CD4-positive, alpha-beta T cell treated with Interleukin-12 subunit alpha and Interleukin-12 subunit beta, for 1 hour (primary cell): ENCODE measurements around the gene PYGL.
"Not testable (repeated sequence)": the region's sequence is repeated elsewhere in the genome, so short reads cannot be mapped to it uniquely, and the experiment has no call there.

Experiments
- DNase-seq: peaks from one replicate; pipeline ENCODE4 v3.0.0-alpha.2; 2020

The PYGL gene

DNA sequence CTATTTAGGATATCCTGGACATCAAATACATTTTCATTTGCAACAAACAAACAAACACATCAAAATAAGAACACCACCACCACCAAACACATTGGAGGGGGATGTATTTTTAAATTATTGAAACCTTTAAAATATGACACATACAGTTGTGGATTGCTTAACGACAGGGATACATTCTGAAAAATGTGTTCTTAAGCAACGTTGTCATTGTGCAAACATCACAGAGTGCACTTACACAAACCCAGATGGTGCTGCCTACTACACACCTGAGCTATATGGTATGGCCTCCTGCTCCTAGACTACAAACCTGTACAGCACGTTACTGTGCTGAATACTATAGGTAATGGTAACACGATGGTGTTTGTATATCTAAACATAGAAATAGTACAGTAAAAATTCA is 19.4 kb downstream of the PYGL start:
- no peak for DNase-seq

- DNase-seq = no peak
These were observed 20.0 kb downstream of the PYGL start for GRCh38 chr14:50924236-50924635.

GRCh38 chr14:50922803-50923202 is 21.5 kb downstream of the PYGL start:
- no peak for DNase-seq

DNA sequence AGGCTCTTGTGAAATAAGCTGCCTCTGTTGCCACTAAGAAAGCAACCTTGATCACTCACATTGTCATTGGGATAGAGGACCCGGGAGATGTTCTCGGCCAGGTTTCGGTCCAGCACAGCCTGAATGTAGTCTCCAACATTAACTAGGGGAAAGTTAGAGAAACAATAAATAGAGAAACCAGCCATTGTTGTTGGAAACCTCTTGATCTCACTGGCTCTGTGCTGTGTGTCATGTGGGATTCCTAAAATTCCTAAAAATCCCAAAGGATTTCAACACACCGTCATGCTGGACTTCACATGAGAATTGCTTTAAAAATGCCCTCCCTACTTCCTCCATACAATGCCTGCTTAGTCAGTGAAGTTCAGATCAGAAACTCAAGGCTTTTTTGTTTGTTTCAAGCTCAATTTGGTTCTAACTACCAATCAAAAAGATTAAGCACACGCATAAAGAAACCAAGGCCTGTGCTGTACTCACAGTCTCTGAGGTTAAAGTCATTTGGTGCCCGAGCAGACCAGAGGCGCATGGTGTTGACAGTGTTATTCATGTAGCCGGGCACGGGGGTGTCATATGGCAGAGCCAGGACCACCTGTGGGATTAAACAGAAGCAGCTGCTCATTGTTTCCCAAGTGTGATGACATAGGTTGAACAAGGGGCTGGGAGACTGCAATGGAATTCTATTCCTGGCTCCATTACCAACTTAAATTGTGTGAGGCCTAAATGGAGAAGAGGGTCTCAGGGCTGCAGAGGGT is 23.6 kb downstream of the PYGL start:
- DNase-seq = no peak

DNA sequence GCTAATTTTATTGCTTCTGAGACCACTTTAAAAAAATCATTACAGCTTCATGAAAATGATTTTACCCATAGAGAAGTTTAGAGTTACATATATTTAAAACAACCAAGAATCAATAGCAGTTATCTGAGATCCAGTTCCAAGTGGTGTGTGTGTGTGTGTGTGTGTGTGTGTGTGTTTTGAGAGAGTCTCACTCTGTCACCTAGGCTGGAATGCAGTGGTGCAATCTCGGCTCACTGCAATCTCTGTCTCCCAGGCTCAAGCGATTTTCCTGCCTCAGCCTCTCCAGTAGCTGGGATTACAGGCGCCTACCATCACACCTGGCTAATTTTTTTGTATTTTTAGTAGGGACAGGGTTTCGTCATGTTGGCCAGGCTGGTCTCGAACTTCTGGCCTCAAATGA is 24.8 kb downstream of the PYGL start:
- DNase-seq = not testable (repeated sequence)

DNA sequence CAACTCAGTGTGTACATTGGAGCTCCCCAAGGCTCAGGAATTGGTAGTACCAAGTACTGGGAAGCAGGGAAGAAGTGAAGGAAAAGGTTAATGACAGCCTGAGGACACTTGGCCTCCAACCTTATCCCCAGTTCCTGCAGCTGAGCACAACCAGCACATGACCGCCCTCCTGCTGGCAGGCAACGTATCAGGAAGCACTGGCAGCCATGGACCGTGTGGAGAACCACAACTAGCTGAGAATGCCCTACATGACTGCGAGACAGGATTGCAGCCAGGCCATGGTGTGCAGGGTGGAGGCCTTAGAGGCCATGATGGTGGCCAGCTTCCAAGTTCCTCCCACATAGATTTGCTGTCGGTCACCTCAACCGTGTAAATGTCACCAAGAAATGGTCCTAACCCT is 26.8 kb downstream of the PYGL start:
- no peak for DNase-seq

DNA sequence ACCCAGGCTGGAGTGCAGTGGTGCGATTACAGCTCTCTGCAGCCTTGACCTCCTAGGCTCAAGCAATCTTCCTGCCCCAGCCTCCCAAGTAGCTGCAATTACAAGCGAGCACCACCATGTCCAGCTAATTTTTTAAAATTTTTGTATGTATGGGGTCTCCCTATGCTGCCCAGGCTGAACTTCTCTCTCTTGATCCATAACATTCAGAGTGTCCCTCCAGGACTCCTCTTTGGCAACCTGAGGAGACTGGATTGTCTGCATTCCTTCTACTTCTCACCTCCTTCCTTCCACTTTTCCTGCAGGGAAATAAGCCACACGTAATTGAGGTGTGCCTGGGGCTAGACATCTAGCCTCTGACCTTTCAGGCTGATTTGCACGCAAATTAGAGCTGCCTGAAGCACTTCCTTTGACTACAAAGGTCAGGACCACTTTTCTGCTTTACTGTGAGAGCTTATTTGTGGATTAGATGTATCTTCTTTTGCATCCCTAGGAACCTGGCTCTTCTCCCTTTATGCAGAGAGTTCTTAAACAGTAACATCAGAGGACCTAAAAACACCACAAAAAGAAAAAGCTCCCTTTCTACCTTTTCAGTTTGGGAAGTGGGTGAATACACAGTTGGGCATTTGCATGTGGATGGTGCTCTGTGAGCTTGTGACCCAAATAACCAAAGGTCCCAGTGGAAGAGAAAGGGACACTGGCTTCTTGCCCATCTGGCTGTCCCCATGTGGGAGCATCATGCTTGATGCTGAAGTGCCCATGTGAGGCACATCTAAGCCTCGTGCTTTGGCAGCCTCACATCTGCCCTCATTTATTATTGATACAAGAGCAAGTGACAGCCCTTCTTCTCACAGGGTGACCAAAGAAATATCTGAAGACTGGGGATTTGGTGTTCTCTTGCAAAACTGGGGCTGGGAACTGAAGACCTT is 33.5 kb downstream of the PYGL start:
- no peak for DNase-seq

DNA sequence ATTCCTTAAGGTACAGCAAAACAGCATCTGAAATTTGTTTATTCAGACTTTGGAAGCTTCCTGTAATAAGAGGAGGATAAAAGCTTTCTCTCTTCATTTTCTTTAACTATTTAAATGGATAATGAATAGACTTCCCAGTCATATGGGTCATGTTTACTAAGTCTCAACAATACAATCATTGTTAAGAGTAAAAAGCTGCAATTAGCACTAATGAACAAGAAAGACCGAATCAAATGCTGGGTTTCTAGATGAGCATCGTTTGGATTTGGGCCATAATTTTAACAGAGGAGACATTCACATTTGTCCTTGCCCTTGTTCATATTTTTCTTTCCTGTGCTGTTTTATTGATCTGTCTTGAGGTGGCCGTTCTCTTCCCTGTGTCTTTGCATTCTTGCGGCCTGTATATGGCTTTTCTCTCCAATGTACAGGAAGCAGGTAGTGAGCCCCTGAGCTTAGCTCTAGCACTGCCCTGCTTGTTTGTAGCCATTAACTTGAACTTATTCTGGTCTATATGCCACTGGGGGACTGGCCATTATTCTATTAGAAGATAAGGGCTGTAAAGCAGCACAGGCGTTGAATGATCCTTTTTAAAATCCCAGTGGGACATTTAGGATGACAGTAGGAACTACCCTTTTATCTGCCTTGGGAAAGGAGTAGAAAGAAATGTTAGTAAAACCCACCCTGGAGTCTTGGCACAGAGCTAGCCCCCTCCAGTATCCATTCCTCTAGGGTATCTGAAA is 37.8 kb downstream of the PYGL start:
- no peak for DNase-seq

- no peak for DNase-seq
These were observed 39.6 kb downstream of the PYGL start for GRCh38 chr14:50904719-50905118.

DNA sequence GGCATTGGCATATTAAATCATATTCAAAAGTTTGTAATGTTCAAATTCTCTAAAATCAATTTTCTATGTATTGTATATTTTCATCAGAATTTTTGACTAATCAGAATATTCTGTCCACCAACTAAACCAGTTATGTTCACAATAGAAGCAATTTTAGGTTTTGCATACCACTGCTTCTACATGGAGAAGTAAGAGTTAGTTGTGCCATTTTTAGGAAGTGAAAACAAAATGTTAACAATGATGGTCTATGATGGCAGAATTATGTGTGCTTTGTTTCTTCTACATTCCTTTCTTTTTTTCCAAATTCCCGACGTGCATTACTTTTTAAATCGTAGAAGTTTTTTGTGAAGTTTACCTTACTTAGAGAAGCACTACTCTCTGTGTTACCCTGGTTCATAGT is 42.9 kb downstream of the PYGL start:
- DNase-seq = no peak

DNA sequence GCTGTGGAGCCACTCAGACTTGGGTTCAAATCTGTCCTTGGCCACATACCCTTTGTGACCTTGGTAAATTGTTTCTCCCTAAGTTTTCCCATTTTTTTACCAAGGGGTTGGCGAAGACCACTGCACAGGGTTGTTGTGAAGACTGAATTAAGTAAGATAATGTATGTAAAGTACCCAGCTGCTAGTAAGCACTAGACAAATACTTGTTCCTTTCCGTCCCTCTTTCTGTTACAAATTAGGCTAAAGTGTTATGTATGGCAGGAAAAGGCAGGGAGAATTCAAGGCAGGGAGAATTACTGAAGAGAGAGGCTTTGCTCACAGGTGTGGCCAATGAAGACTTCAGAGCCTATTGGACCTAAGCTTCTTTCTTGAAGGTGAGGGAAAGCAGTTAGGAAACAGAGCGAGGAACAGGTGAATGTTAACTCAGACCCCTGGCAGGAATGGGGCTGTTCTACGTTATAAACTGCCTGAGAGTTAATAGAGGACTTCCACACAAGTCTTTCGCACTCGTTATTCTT is 46.6 kb downstream of the PYGL start:
- DNase-seq = no peak

DNA sequence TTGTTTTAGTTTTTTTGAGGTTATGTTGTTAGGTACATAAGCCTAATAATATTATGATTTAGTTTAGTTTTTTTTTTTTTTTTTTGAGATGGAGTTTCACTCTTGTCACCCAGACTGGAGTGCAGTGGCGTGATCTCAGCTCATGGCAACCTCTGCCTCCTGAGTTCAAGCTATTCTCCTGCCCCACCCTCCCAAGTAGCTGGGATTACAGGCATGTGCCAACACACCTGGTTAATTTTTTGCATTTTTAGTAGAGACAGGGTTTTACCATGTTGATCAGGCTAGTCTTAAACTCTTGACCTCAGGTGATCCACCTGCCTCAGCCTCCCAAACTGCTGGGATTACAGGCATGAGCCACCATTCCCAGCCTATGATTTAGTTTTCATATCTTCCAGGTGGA is 47.3 kb downstream of the PYGL start:
- DNase-seq = not testable (repeated sequence)

DNA sequence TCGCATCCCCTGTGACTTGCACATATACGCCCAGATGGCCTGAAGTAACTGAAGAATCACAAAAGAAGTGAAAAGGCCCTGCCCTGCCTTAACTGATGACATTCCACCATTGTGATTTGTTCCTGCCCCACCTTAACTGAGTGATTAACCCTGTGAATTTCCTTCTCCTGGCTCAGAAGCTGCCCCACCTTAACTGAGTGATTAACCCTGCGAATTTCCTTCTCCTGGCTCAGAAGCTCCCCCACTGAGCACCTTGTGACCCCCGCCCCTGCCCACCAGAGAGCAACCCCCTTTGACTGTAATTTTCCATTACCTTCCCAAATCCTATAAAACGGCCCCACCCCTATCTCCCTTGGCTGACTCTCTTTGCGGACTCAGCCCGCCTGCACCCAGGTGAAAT is 47.9 kb downstream of the PYGL start:
- not testable (repeated sequence) for DNase-seq

- DNase-seq = no peak
These were observed 52.0 kb downstream of the PYGL start for GRCh38 chr14:50892255-50892654.

GRCh38 chr14:50887476-50887875 is 56.8 kb downstream of the PYGL start:
- DNase-seq = no peak

DNA sequence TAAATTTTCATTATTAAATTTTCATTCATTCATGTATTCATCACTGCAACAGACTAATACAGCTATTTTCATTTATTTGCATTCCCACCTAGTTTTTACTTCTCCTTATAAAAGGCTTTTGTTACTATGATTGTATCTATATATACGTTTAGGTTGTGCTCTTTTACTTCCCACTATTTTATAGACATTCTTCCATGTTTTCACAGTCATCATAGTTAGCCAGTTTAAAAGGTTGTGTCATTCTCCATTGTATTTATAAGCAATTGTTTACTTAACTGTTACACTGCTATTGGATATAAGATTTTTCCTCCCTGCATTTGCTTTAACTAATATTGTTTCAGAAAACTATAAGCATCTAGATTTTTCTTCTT is 60.5 kb downstream of the PYGL start:
- no peak for DNase-seq

DNA sequence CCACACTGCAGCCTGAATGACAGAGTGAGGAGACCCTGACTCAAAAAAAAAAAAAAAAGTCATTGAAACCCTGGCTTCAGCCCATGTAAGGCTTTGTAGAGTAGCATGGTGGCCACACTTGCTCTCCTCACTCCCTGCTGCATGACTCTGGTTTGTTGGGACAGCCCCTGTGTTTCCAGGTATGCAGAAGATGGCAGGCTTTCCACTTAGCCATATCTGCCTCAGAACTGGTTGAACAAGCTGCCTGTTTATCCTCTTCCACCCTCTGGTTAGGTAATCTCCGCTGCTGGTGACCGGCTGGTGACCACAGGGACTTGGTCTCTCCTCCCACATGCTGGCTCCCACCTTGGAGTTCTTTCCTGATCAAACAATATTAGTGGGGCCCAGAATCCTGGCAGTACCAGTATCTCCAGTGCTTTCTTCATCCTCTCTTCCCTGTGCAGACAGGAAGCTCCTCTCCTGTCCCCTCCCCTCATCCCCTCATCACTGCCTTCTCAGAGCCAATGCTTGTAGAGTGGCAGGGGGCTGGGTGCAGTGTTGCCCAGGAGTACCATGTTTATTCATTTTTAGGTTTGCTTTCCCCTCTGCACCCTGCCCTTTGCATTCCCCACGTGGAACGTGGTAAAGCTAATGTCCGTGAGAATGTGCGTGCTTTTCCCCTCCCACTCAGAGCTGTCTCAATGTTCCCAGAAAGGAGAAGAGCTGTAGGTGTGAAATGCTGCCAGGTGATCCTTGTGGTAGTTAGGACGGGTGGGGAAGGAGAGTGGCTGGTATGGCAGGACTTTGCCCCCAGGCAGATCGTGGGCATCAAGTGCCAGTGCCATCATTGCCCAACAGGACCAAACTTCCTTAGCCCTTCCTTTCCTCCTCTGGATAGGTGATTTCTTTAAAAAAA is 61.1 kb downstream of the PYGL start:
- no peak for DNase-seq

DNA sequence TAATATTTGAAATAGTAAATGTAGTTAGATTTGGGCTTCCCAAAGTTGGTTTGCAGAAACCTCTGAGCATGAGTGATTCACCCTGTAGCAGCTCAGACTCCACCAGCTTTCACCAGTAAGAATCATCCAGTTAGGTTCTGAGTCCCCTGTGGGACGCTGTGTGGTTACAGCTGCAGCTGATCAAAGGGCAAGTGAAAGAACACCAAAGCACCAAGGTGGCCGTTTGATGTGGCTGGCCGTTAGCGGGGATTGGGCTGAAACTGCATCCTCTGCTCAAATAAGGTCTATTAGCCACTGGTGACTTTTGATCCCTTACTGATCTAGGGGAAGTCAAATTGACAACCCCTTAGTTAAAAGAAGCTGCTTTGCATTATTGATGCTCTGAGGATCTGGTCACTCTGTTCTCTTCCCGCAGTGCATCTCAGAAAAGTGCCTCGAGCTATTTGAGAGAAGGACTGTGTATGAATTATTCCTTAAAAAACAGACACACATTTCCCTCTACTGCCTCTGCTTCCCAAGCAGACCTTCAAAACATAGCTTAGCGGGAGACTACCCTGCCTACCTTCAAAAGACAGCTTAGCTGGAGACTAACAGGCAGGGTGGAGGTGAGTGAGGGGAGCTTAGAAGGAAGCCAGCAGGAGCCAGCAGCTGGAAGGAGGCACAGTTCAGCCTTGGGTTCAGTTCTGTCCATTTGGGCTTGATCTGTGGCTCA is 68.8 kb downstream of the PYGL start:
- peak; percentile 60 for DNase-seq

- no peak for DNase-seq
These were observed 69.5 kb downstream of the PYGL start for GRCh38 chr14:50874757-50875156.

DNA sequence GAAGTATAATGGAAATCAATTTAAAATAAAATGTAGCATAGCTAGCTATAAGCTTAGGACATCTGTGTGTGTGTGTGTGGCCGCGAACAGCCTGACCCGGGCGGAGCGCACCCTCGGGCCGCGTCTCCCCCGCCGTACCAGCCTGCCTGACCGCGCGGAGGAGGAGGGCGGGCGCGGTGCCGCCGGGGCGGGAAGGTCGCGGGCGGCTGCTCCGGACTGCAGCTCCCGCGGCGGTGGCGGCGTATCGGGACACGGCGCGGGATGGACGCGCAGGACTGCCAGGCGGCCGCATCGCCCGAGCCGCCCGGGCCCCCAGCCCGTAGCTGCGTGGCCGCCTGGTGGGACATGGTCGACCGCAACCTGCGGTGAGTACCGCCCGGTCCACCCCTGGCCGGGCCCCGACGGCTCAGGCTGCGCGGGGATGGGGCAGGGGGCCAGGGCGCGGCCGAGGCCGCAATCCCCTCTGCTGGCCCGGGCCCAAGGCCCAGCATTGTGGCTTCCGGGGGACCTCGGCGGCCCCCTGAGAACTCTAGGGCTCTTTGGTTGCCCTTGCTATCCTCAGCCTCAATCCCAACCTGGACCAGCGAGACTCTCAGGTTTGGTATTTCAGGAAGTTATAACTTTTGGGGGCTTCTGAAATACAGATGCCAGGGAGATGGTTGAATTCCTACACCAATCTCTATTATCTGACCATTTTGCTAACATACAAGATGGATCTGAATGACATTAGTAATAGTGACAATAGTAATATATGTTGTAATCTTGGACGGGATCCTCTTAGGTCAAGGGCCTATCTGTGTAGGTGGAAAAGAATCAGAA is 72.2 kb downstream of the PYGL start, which contains the start of gene ABHD12B:
Gene ABHD12B (plus strand): TSS at position 140 of the 819 bp plus-strand sequence. CDS start 122 bp downstream, at position 262.
- no peak for DNase-seq
